ENCODE measurements around the gene CD200R1L. TPM values are rescaled to one million over a fixed set of nuclear protein-coding genes. Genes with fewer than 3 reads are reported as not detected.

The CD200R1L gene
- total RNA-seq, 4 donors from 2014 or later: not detected

GRCh38 chr3:112767177-112767576, 79.5 kb downstream of the CD200R1L start:
- no peak for DNase-seq (ENCODE audit: low spot score in 2 of 2)
- no peak overlapping the region for H3K27ac ChIP-seq
- no peaks in the 10 kb centered on the region for H3K36me3 ChIP-seq
- H3K4me3 ChIP-seq: no peak overlapping the region
- TF ChIP-seq POLR2A (IDR thresholded peaks at IDR 0.05) (no peak), EP300 (IDR thresholded peaks at IDR 0.05) (no peak), POLR2AphosphoS5 (IDR thresholded peaks at IDR 0.05) (no peak), CTCF (IDR thresholded peaks at IDR 0.05) (no peak)
- no peaks in the 10 kb centered on the region for H3K4me1 ChIP-seq
- no peaks in the 10 kb centered on the region for H3K27me3 ChIP-seq
- 87% methylated on average over 2 of the region's 2 CpGs for WGBS
- H3K9me3 ChIP-seq: no peaks in the 10 kb centered on the region

Other genes with a start within 250 kb of the CD200R1L start
- 10 to 100 TPM in 3 of 4 donors, 1 to 10 TPM in 1; 8.0 to 32.2 (median 17.1) TPM for gene CCDC80, start 205.7 kb downstream of the CD200R1L start, total RNA-seq
- gene CD200R1, start 128.2 kb upstream of the CD200R1L start, total RNA-seq: 1 to 10 TPM in 2 of 4 donors, under 1 TPM in 2; 0.76 to 1.4 (median 1.1) TPM
- gene GTPBP8, start 144.1 kb upstream of the CD200R1L start, total RNA-seq: 10 to 100 TPM; 25.2 to 31.7 (median 29.2) TPM